Thymus (tissue), 11 donors: ENCODE data around the gene UXS1. TPM values are rescaled to one million over a fixed set of nuclear protein-coding genes. Genes with fewer than 3 reads are reported as not detected.
"Not testable (repeated sequence)": the region's sequence is repeated elsewhere in the genome, so short reads cannot be mapped to it uniquely, and the experiment has no call there.

ENCODE experiments used
- DNase-seq, 9 donors: peaks; one replicate each; pipeline ENCODE4 v3.0.0-alpha.2; 2013; ENCODE audit warnings: low spot score in 9 of 9, low read depth in 6 of 9, missing footprints in 1 of 9
- H3K27ac ChIP-seq, 2 donors: one replicate each; pipeline ENCODE4 v1.5.1; 2013; ENCODE audit warnings: control low read depth in 1 of 2, low read depth in 1 of 2, low read length in 1 of 2, mild to moderate bottlenecking in 1 of 2, moderate library complexity in 1 of 2
- H3K27me3 ChIP-seq, 2 donors: one replicate each; pipeline ENCODE4 v1.5.1; 2013; ENCODE audit warnings: low read length in 1 of 2; ENCODE audit not compliant: control insufficient read depth in 2 of 2, insufficient read depth in 1 of 2
- H3K36me3 ChIP-seq, 2 donors: one replicate each; pipeline ENCODE4 v1.5.1; 2013; ENCODE audit warnings: low read length in 1 of 2, mild to moderate bottlenecking in 1 of 2, moderate library complexity in 1 of 2; ENCODE audit not compliant: control insufficient read depth in 2 of 2, insufficient read depth in 2 of 2
- H3K4me1 ChIP-seq, 2 donors: one replicate each; pipeline ENCODE4 v1.5.1; 2013; ENCODE audit warnings: low read length in 2 of 2; ENCODE audit not compliant: control insufficient read depth in 2 of 2, insufficient read depth in 2 of 2
- H3K4me3 ChIP-seq, 2 donors: one replicate each; pipeline ENCODE4 v1.5.1; 2013; ENCODE audit warnings: low read length in 2 of 2, control low read depth in 1 of 2, mild to moderate bottlenecking in 1 of 2
- H3K9me3 ChIP-seq, 2 donors: one replicate each; pipeline ENCODE4 v1.5.1; 2013; ENCODE audit warnings: low read length in 1 of 2, mild to moderate bottlenecking in 1 of 2; ENCODE audit not compliant: control insufficient read depth in 2 of 2, insufficient read depth in 1 of 2
- WGBS: extraction: QIAGEN DNeasy Blood & Tissue Kit; methylation state at CpG from one replicate; pipeline ENCODE4 v1.1.7; 2013; 5-methylcytosine and 5-hydroxymethylcytosine counted together
- polyA plus RNA-seq: library from polyadenylated mRNA; stranded (reverse); fragments of 200-250 nt; gene quantifications from one replicate; pipeline ENCODE4 v1.2.3, GENCODE V29; 2013
- total RNA-seq: library from RNA; stranded (reverse); fragments of 120-200 nt; gene quantifications from one replicate; pipeline ENCODE4 v1.2.4, GENCODE V29; 2013
- donor health status: healthy.

UXS1 gene
- total and polyA plus RNA-seq, 2 donors: 21.6 to 31.4 TPM

- not testable (repeated sequence) for H3K36me3 ChIP-seq, DNase-seq, H3K4me1 ChIP-seq, H3K9me3 ChIP-seq, H3K27ac ChIP-seq, H3K27me3 ChIP-seq, H3K4me3 ChIP-seq
- 92% methylated on average over 6 of the region's 8 CpGs for WGBS
These were observed 25.1 kb upstream of the UXS1 start for GRCh38 chr2:106219157-106219556.

GRCh38 chr2:106208874-106209273, 14.8 kb upstream of the UXS1 start:
- H3K27me3 ChIP-seq: no peaks in the 10 kb centered on the region
- no peaks in the 10 kb centered on the region for H3K4me1 ChIP-seq
- no peaks in the 10 kb centered on the region for H3K9me3 ChIP-seq
- no peak overlapping the region for H3K27ac ChIP-seq
- no peak for DNase-seq
- H3K36me3 ChIP-seq: no peaks in the 10 kb centered on the region
- no peak overlapping the region for H3K4me3 ChIP-seq
- 99% methylated on average over 2 of the region's 2 CpGs for WGBS

GRCh38 chr2:106208399-106208798, 14.3 kb upstream of the UXS1 start:
- no peaks in the 10 kb centered on the region for H3K36me3 ChIP-seq
- H3K4me3 ChIP-seq: no peak overlapping the region
- H3K27ac ChIP-seq: no peak overlapping the region
- WGBS: 93% methylated on average over 1 of the region's 1 CpG
- no peaks in the 10 kb centered on the region for H3K27me3 ChIP-seq
- DNase-seq: no peak
- no peaks in the 10 kb centered on the region for H3K9me3 ChIP-seq
- H3K4me1 ChIP-seq: no peaks in the 10 kb centered on the region

DNA sequence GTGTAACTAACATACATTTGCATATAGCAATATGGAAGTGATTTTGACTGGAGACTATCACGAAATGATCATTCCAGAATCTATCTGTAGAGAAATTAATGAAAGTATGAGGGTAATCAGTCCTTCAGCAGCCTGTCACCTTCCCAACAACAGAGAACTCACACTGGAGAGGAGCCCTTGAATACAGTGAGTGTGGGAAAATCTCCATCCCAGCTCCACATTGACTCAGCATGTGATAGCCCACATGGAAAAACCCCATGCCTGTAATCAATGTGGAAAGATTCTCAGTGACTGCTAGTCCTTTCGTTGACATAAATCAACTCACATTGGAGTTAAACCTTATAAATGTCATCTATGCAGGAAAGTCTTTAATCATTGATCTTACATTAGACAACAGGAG, 13.1 kb upstream of the UXS1 start:
- Histone ChIP-seq H3K27ac (no peak overlapping the region), H3K9me3 (no peaks in the 10 kb centered on the region), H3K4me3 (no peak overlapping the region), H3K27me3 (no peaks in the 10 kb centered on the region), H3K4me1 (no peaks in the 10 kb centered on the region), H3K36me3 (no peaks in the 10 kb centered on the region)
- WGBS: 93% methylated on average over 2 of the region's 2 CpGs
- DNase-seq: no peak

GRCh38 chr2:106205488-106205887, 11.4 kb upstream of the UXS1 start:
- H3K27ac ChIP-seq: no peak overlapping the region
- no peaks in the 10 kb centered on the region for H3K4me1 ChIP-seq
- H3K4me3 ChIP-seq: no peak overlapping the region
- no peak for DNase-seq
- H3K36me3 ChIP-seq: no peaks in the 10 kb centered on the region
- H3K9me3 ChIP-seq: no peaks in the 10 kb centered on the region
- 65% methylated on average over 4 of the region's 5 CpGs for WGBS
- no peaks in the 10 kb centered on the region for H3K27me3 ChIP-seq

GRCh38 chr2:106204551-106204950, 10.4 kb upstream of the UXS1 start:
- H3K36me3 ChIP-seq, H3K27me3 ChIP-seq, H3K9me3 ChIP-seq, H3K4me1 ChIP-seq, H3K27ac ChIP-seq, DNase-seq, H3K4me3 ChIP-seq: not testable (repeated sequence)
- WGBS: 100% methylated on average over 1 of the region's 1 CpG

GRCh38 chr2:106201661-106202060, 7.6 kb upstream of the UXS1 start:
- no peak for DNase-seq
- WGBS: 96% methylated on average over 2 of the region's 2 CpGs
- Histone ChIP-seq H3K4me3 (no peak overlapping the region), H3K36me3 (no peaks in the 10 kb centered on the region), H3K27ac (no peak overlapping the region), H3K27me3 (no peaks in the 10 kb centered on the region), H3K4me1 (no peaks in the 10 kb centered on the region), H3K9me3 (no peaks in the 10 kb centered on the region)

DNA sequence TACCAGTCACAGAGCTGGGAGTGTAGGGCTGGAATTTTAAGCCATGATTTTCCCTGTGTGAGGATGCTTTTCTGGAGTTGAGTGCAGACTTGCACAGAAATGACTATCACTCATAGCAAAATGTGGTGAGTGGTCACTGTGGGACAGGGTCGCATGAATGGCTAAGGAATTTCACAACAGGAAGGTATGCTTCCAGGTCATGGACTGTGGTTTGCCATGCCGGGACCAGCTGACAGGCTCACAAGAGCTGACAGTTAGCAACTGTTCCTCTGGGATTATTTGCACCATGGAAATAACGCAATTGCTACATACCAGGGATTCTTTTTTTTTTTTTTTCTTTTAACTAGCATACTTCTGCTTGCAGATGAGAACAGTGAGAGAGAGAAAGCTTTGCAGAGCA, 3.8 kb upstream of the UXS1 start:
- Histone ChIP-seq H3K27me3 (no peaks in the 10 kb centered on the region), H3K36me3 (no peaks in the 10 kb centered on the region), H3K27ac (no peak overlapping the region), H3K4me3 (no peak overlapping the region), H3K9me3 (no peaks in the 10 kb centered on the region), H3K4me1 (peaks cover 7% of the 10 kb centered on the region in 2 donors)
- 83% methylated on average over 3 of the region's 3 CpGs for WGBS
- DNase-seq: no peak

DNA sequence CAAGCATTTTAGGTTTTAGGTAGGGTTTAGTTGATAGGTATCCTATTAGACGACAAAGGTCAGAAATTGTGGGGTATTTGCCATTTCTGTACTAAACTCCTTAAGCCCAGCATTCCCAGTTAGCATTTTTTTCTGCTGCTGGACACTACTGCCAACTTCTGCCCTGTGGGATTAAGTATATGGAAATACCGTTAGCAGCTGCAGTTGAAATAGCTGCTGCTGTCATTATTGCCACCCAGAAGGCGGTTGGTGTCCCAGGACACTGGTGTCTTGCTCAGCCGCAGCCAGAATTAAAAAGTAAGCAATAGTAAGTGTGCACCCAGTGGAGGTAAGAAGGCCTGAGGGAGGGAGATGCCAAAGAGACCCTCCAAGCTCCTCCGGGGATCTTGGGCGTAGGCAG, 1.9 kb upstream of the UXS1 start:
- Histone ChIP-seq H3K4me3 (no peak overlapping the region), H3K4me1 (peaks cover 9 to 13% of the 10 kb centered on the region in 2 donors), H3K27ac (no peak overlapping the region), H3K36me3 (no peaks in the 10 kb centered on the region), H3K27me3 (no peaks in the 10 kb centered on the region), H3K9me3 (no peaks in the 10 kb centered on the region)
- WGBS: 81% methylated on average over 6 of the region's 6 CpGs
- DNase-seq: no peak

DNA sequence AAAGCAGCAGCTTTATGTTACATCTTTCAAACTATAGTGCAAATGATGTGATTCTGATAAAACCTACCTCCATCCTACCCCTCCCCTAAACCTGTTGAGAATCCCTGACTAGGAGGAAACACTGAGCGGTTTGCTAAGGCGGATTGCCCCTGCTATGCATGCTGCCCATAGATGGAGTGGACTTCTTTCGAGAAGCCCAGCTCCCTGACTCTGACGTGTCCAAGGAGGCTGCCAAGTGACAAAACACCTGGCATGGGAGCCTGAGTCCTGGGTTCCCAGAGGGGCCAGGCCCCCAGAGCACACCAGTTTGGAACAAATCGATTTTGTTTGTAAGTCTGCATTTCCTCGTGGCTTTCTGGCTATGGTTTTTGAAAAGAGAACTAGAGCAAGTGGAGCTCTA, 1.4 kb upstream of the UXS1 start:
- Histone ChIP-seq H3K27me3 (no peaks in the 10 kb centered on the region), H3K9me3 (no peaks in the 10 kb centered on the region), H3K36me3 (no peaks in the 10 kb centered on the region), H3K27ac (no peak overlapping the region), H3K4me1 (peaks cover 9 to 13% of the 10 kb centered on the region in 2 donors), H3K4me3 (no peak overlapping the region)
- DNase-seq: no peak
- WGBS: 94% methylated on average over 6 of the region's 6 CpGs
